Left ventricle myocardium inferior (tissue), 1 donor: Measurements from ENCODE around the gene MAML3. TPM values are rescaled to one million over a fixed set of nuclear protein-coding genes. Genes with fewer than 3 reads are reported as not detected.
A peak's percentile ranks its signal among the peaks of the same experiment; 100 is the strongest.

ENCODE experiments used
- DNase-seq: peaks from one replicate; pipeline ENCODE4 v3.0.0-alpha.2; 2020
- H3K27ac ChIP-seq: fragments of 200-600 bp; replicated peaks from 2 replicates; pipeline ENCODE4 v1.8.0; 2021
- H3K27me3 ChIP-seq: fragments of 200-600 bp; 2 replicates; pipeline ENCODE4 v1.8.0; 2021; ENCODE audit warnings: low read depth
- H3K36me3 ChIP-seq: fragments of 200-600 bp; 2 replicates; pipeline ENCODE4 v1.8.0; 2021
- H3K4me1 ChIP-seq: fragments of 200-600 bp; 2 replicates; pipeline ENCODE4 v1.8.0; 2021
- H3K4me3 ChIP-seq: fragments of 200-600 bp; 2 replicates; pipeline ENCODE4 v1.8.0; 2021; ENCODE audit warnings: mild to moderate bottlenecking, moderate library complexity
- H3K9me3 ChIP-seq: fragments of 200-600 bp; replicated peaks from 2 replicates; pipeline ENCODE4 v1.8.0; 2021
- intact Hi-C: fragments of 100-400 bp; cut with micrococcal nuclease; formaldehyde crosslinking; loops from one replicate; pipeline ENCODE4 v1.11.0; 2022
- total RNA-seq: library from RNA; stranded (reverse); fragmentation: NEBNext Ultra II Directional; extraction: Animal tissue kit (Norgen Biotek cat#: 25700); gene quantifications from one replicate; pipeline ENCODE4 v1.2.1, GENCODE V29; 2021
- TF ChIP-seq, protein P1 (sequence below): fragments of 200-600 bp; IDR thresholded peaks from 2 replicates; pipeline ENCODE4 v1.8.0; 2021; ENCODE audit warnings: antibody characterized with exemption, mild to moderate bottlenecking, borderline replicate concordance
- donor health status: DM: no; HTN: yes; CAD: no; lungs with severe emphysema.

The MAML3 gene
- total RNA-seq, 1 donor from 2014 or later, result 2.6 TPM

DNA sequence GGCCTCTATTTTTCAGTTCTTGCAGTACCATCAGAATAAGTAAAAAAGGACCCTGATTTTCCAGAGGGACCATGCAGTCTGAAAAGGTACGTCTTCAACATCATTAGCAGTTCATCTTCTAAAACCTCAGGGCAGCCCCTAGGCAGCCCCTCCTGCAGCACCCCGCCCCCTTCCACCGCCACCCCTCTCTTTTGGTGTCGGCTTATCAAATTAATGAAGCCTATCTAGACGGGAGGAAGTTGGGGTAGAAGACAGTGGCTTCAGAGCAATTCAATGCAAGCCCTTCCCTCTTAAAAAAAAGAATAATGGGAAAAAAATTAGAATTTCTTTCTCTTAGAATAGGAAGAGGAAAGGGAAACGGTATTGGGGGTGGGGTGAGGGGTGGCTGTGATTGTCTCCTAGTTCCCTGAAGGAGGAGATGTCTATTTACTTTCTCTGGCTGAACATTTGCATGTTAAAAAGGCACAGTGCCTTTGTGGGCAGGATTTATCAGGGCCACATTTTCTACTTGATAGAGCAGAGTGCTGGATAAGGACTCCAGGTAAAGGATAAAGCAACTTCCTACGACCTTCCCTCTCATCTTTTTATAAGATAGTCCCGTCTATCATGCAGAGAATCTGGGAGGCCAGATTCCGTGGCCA is 329.0 kb downstream of the MAML3 start:
- TF ChIP-seq, protein P1, sequence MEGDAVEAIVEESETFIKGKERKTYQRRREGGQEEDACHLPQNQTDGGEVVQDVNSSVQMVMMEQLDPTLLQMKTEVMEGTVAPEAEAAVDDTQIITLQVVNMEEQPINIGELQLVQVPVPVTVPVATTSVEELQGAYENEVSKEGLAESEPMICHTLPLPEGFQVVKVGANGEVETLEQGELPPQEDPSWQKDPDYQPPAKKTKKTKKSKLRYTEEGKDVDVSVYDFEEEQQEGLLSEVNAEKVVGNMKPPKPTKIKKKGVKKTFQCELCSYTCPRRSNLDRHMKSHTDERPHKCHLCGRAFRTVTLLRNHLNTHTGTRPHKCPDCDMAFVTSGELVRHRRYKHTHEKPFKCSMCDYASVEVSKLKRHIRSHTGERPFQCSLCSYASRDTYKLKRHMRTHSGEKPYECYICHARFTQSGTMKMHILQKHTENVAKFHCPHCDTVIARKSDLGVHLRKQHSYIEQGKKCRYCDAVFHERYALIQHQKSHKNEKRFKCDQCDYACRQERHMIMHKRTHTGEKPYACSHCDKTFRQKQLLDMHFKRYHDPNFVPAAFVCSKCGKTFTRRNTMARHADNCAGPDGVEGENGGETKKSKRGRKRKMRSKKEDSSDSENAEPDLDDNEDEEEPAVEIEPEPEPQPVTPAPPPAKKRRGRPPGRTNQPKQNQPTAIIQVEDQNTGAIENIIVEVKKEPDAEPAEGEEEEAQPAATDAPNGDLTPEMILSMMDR, result no peak
- Histone ChIP-seq H3K36me3 (no peaks in the 10 kb centered on the region), H3K4me3 (no peak overlapping the region), H3K27me3 (no peaks in the 10 kb centered on the region), H3K27ac (peak overlapping the region; percentile 66), H3K4me1 (peaks cover 39% of the 10 kb centered on the region), H3K9me3 (no peaks in the 10 kb centered on the region)
- intact Hi-C loops, result no loop called here
- DNase-seq, result no peak

DNA sequence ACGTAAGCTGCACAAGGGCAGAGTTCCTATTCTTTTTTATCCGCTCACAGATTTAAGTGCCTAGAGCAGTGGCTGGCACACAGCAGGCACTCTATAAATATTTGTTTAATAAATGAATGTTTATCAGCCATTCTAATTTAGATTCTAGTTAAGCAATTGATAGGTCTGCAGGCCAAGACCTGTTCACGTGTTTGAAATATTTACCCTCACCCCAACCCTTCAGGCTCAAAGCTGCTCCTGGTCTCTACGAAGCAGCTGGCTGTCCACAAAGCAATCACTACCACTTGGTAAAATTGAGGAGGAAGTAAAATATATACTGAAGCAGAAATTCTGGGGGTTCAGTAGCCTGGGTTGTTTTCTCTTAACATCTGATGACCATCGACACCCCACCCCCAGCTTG is 330.2 kb downstream of the MAML3 start:
- no peaks in the 10 kb centered on the region for H3K27me3 ChIP-seq

GRCh38 chr4:139823345-139823744 is 330.6 kb downstream of the MAML3 start:
- TF ChIP-seq, protein P1, result no peak
- H3K9me3 ChIP-seq, result no peaks in the 10 kb centered on the region
- no peaks in the 10 kb centered on the region for H3K36me3 ChIP-seq
- peaks cover 36% of the 10 kb centered on the region for H3K4me1 ChIP-seq
- DNase-seq, result no peak
- H3K27ac ChIP-seq, result no peak overlapping the region
- intact Hi-C loops, result no loop called here
- H3K4me3 ChIP-seq, result no peak overlapping the region
- H3K27me3 ChIP-seq, result no peaks in the 10 kb centered on the region

More for the DNA sequence above, 330.2 kb downstream of the MAML3 start:
- H3K27ac ChIP-seq, result no peak overlapping the region
- H3K4me1 ChIP-seq, result peaks cover 36% of the 10 kb centered on the region
- H3K9me3 ChIP-seq, result no peaks in the 10 kb centered on the region
- TF ChIP-seq, protein P1, result no peak
- no peaks in the 10 kb centered on the region for H3K36me3 ChIP-seq
- intact Hi-C loops, result no loop called here
- no peak for DNase-seq
- H3K4me3 ChIP-seq, result no peak overlapping the region

- DNase-seq, result no peak
- no peaks in the 10 kb centered on the region for H3K36me3 ChIP-seq
- no peaks in the 10 kb centered on the region for H3K27me3 ChIP-seq
- TF ChIP-seq, protein P1, result no peak
- H3K4me1 ChIP-seq, result peaks cover 41% of the 10 kb centered on the region
- H3K27ac ChIP-seq, result no peak overlapping the region
- H3K4me3 ChIP-seq, result no peak overlapping the region
- intact Hi-C loops, result no loop called here
- H3K9me3 ChIP-seq, result no peaks in the 10 kb centered on the region
Measured at GRCh38 chr4:139822391-139822790, 331.6 kb downstream of the MAML3 start.

GRCh38 chr4:139819082-139819481 is 334.9 kb downstream of the MAML3 start:
- no peaks in the 10 kb centered on the region for H3K36me3 ChIP-seq
- H3K4me3 ChIP-seq, result no peak overlapping the region
- peaks cover 49% of the 10 kb centered on the region for H3K4me1 ChIP-seq
- H3K27me3 ChIP-seq, result no peaks in the 10 kb centered on the region
- no peak overlapping the region for H3K27ac ChIP-seq
- intact Hi-C loops, result no loop called here
- TF ChIP-seq, protein P1, result no peak
- DNase-seq, result no peak
- no peaks in the 10 kb centered on the region for H3K9me3 ChIP-seq
